ENCODE results near the gene COA8. TPM values are rescaled to one million over a fixed set of nuclear protein-coding genes. Genes with fewer than 3 reads are reported as not detected.

COA8 gene
- total and polyA plus RNA-seq, 2 of the 13 experiments (the other 11 are each of a cell fraction or from before 2014, with no cell fraction given) = 10.9 to 25.1 TPM

GRCh38 chr14:103528587-103529382, 34.0 kb upstream of the COA8 start, which contains the start of gene TRMT61A (continued):
- no peak for TF ChIP-seq ZNF672 (CRISPR knock-in tag; IDR thresholded peaks at IDR 0.05)
- no peak for TF ChIP-seq RNF2 (conservative IDR thresholded peaks at IDR 0.05; ENCODE audit: low read depth)
- no peak for TF ChIP-seq ZNF484 (CRISPR knock-in tag; IDR thresholded peaks at IDR 0.05; ENCODE audit: borderline replicate concordance, low read depth)
- TF ChIP-seq, protein P1, sequence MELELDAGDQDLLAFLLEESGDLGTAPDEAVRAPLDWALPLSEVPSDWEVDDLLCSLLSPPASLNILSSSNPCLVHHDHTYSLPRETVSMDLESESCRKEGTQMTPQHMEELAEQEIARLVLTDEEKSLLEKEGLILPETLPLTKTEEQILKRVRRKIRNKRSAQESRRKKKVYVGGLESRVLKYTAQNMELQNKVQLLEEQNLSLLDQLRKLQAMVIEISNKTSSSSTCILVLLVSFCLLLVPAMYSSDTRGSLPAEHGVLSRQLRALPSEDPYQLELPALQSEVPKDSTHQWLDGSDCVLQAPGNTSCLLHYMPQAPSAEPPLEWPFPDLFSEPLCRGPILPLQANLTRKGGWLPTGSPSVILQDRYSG (CRISPR knock-in tag; IDR thresholded peaks at IDR 0.05) = no peak
- TF ChIP-seq ZNF850 (CRISPR knock-in tag; conservative IDR thresholded peaks at IDR 0.05) = no peak
- TF ChIP-seq, protein P2, sequence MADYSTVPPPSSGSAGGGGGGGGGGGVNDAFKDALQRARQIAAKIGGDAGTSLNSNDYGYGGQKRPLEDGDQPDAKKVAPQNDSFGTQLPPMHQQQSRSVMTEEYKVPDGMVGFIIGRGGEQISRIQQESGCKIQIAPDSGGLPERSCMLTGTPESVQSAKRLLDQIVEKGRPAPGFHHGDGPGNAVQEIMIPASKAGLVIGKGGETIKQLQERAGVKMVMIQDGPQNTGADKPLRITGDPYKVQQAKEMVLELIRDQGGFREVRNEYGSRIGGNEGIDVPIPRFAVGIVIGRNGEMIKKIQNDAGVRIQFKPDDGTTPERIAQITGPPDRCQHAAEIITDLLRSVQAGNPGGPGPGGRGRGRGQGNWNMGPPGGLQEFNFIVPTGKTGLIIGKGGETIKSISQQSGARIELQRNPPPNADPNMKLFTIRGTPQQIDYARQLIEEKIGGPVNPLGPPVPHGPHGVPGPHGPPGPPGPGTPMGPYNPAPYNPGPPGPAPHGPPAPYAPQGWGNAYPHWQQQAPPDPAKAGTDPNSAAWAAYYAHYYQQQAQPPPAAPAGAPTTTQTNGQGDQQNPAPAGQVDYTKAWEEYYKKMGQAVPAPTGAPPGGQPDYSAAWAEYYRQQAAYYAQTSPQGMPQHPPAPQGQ (CRISPR knock-in tag; IDR thresholded peaks at IDR 0.05; ENCODE audit: borderline replicate concordance) = no peak
- no peak for TF ChIP-seq HMGA1 (CRISPR knock-in tag; conservative IDR thresholded peaks at IDR 0.05)
- TF ChIP-seq FOXK1 (CRISPR knock-in tag; IDR thresholded peaks at IDR 0.05; ENCODE audit: borderline replicate concordance, low read depth) = peak; percentile 74
- TF ChIP-seq TCF12 (IDR thresholded peaks at IDR 0.05) = no peak
- 0 out of 2 replicates have a peak, but pooled peaks have one; percentile 33 for TF ChIP-seq TCF12 (CRISPR knock-in tag; IDR thresholded peaks at IDR 0.05)
- no peak for TF ChIP-seq TOE1 (CRISPR knock-in tag; IDR thresholded peaks at IDR 0.05)
- no peak for TF ChIP-seq THAP8 (CRISPR knock-in tag; IDR thresholded peaks at IDR 0.05; ENCODE audit: borderline replicate concordance)
- no peak for TF ChIP-seq TARDBP (CRISPR knock-in tag; IDR thresholded peaks at IDR 0.05)
- TF ChIP-seq SUZ12 (IDR thresholded peaks at IDR 0.05; ENCODE audit: low read depth, low read length) = no peak
- TF ChIP-seq BCLAF1 (IDR thresholded peaks at IDR 0.05) = no peak
- TF ChIP-seq ZNF607 (CRISPR knock-in tag; IDR thresholded peaks at IDR 0.05; ENCODE audit: borderline replicate concordance) = peak; percentile 86
- TF ChIP-seq MAZ (IDR thresholded peaks at IDR 0.05; ENCODE audit: borderline replicate concordance, low read depth, low read length) = no peak
- TF ChIP-seq MAZ (CRISPR knock-in tag; IDR thresholded peaks at IDR 0.05; ENCODE audit: low read depth) = 0 out of 2 replicates have a peak, but pooled peaks have one; percentile 25

Measured in HepG2 (cell line).